Measurements from ENCODE around the gene AGAP5. TPM values are rescaled to one million over a fixed set of nuclear protein-coding genes. Genes with fewer than 3 reads are reported as not detected.

The AGAP5 gene
- total and polyA plus RNA-seq, 2 of the 13 experiments (the other 11 are each of a cell fraction or from before 2014, with no cell fraction given): 5.3 to 7.9 TPM

GRCh38 chr10:73746721-73747120, 48.8 kb upstream of the AGAP5 start (continued):
- no peak for TF ChIP-seq ZNF318 (CRISPR knock-in tag; IDR thresholded peaks at IDR 0.05)
- no peak for TF ChIP-seq ZNF253 (CRISPR knock-in tag; IDR thresholded peaks at IDR 0.05; ENCODE audit: borderline replicate concordance)
- no peak for TF ChIP-seq USF2 (IDR thresholded peaks at IDR 0.05; ENCODE audit: low read depth, low read length)
- no peak for TF ChIP-seq USF2 (CRISPR knock-in tag; IDR thresholded peaks at IDR 0.05; ENCODE audit: borderline replicate concordance)
- no peak for TF ChIP-seq NR2C2 (CRISPR knock-in tag; IDR thresholded peaks at IDR 0.05; ENCODE audit: borderline replicate concordance)
- no peak for TF ChIP-seq TRIM24 (CRISPR knock-in tag; IDR thresholded peaks at IDR 0.05)
- TF ChIP-seq RXRB (CRISPR knock-in tag; IDR thresholded peaks at IDR 0.05; ENCODE audit: borderline replicate concordance): no peak
- no peak for TF ChIP-seq ZMAT3 (CRISPR knock-in tag; conservative IDR thresholded peaks at IDR 0.05)
- no peak for TF ChIP-seq SATB2 (CRISPR knock-in tag; IDR thresholded peaks at IDR 0.05)

Measured in HepG2 (cell line).